ENCODE results near the gene MSANTD2.
"Not testable (repeated sequence)": the region's sequence is repeated elsewhere in the genome, so short reads cannot be mapped to it uniquely, and the experiment has no call there.

The MSANTD2 gene

GRCh38 chr11:124784051-124784450 is 16.2 kb downstream of the MSANTD2 start:
- no peak overlapping the region for H3K4me3 ChIP-seq (ENCODE audit: low read depth, low read length)
- DNase-seq (ENCODE audit: low read depth) = no peak

- no peak for DNase-seq (ENCODE audit: low read depth)
- no peak overlapping the region for H3K4me3 ChIP-seq (ENCODE audit: low read depth, low read length)
Measured at GRCh38 chr11:124783002-124783401, 17.2 kb downstream of the MSANTD2 start.

- no peak for DNase-seq (ENCODE audit: low read depth)
- H3K4me3 ChIP-seq (ENCODE audit: low read depth, low read length) = no peak overlapping the region
Measured at GRCh38 chr11:124779568-124779967, 20.6 kb downstream of the MSANTD2 start.

GRCh38 chr11:124778281-124778680 is 21.9 kb downstream of the MSANTD2 start:
- H3K4me3 ChIP-seq (ENCODE audit: low read depth, low read length) = no peak overlapping the region
- DNase-seq (ENCODE audit: low read depth) = no peak

- no peak for DNase-seq (ENCODE audit: low read depth)
- no peak overlapping the region for H3K4me3 ChIP-seq (ENCODE audit: low read depth, low read length)
Measured at GRCh38 chr11:124776865-124777645, 23.2 kb downstream of the MSANTD2 start.

GRCh38 chr11:124770959-124771358 is 29.2 kb downstream of the MSANTD2 start:
- not testable (repeated sequence) for H3K4me3 ChIP-seq (ENCODE audit: low read depth, low read length); DNase-seq (ENCODE audit: low read depth)

GRCh38 chr11:124769806-124770774 is 30.1 kb downstream of the MSANTD2 start:
- DNase-seq (ENCODE audit: low read depth) = no peak
- no peak overlapping the region for H3K4me3 ChIP-seq (ENCODE audit: low read depth, low read length)

GRCh38 chr11:124768914-124769313 is 31.3 kb downstream of the MSANTD2 start:
- H3K4me3 ChIP-seq (ENCODE audit: low read depth, low read length) = no peak overlapping the region
- no peak for DNase-seq (ENCODE audit: low read depth)

- no peak overlapping the region for H3K4me3 ChIP-seq (ENCODE audit: low read depth, low read length)
- DNase-seq (ENCODE audit: low read depth) = no peak
Measured at GRCh38 chr11:124766156-124766555, 34.0 kb downstream of the MSANTD2 start.

GRCh38 chr11:124763156-124763947 is 36.9 kb downstream of the MSANTD2 start:
- DNase-seq (ENCODE audit: low read depth) = peak; percentile 24
- H3K4me3 ChIP-seq (ENCODE audit: low read depth, low read length) = peak overlapping the region; percentile 46

GRCh38 chr11:124762624-124763155 is 37.5 kb downstream of the MSANTD2 start:
- no peak for DNase-seq (ENCODE audit: low read depth)
- H3K4me3 ChIP-seq (ENCODE audit: low read depth, low read length) = peak overlapping the region; percentile 46

GRCh38 chr11:124762105-124762623 is 38.0 kb downstream of the MSANTD2 start, which contains the start of gene ESAM:
ESAM (minus strand) TSS chr11:124762290; CDS start chr11:124762154, 136 bp downstream.
- peak within 1 kb of the TSS; percentile 46 for H3K4me3 ChIP-seq (ENCODE audit: low read depth, low read length)
- no peak for DNase-seq (ENCODE audit: low read depth)

- H3K4me3 ChIP-seq (ENCODE audit: low read depth, low read length) = no peak overlapping the region
Measured at GRCh38 chr11:124761301-124762104, 38.7 kb downstream of the MSANTD2 start.

GRCh38 chr11:124760806-124761205 is 39.4 kb downstream of the MSANTD2 start:
- DNase-seq (ENCODE audit: low read depth) = no peak
- H3K4me3 ChIP-seq (ENCODE audit: low read depth, low read length) = no peak overlapping the region

More at GRCh38 chr11:124761301-124762104, 38.7 kb downstream of the MSANTD2 start:
- no peak for DNase-seq (ENCODE audit: low read depth)

GRCh38 chr11:124760205-124760652 is 40.0 kb downstream of the MSANTD2 start:
- no peak for DNase-seq (ENCODE audit: low read depth)
- no peak overlapping the region for H3K4me3 ChIP-seq (ENCODE audit: low read depth, low read length)

- no peak overlapping the region for H3K4me3 ChIP-seq (ENCODE audit: low read depth, low read length)
- no peak for DNase-seq (ENCODE audit: low read depth)
Measured at GRCh38 chr11:124759266-124760204, 40.7 kb downstream of the MSANTD2 start.

Data from skeletal muscle cell (primary cell).